Spleen (tissue), 11 donors: ENCODE measurements around the gene OBP2B. TPM values are rescaled to one million over a fixed set of nuclear protein-coding genes. Genes with fewer than 3 reads are reported as not detected.
"Not testable (repeated sequence)": the region's sequence is repeated elsewhere in the genome, so short reads cannot be mapped to it uniquely, and the experiment has no call there.

Experiments
- DNase-seq: peaks from one replicate; pipeline ENCODE4 v3.0.0-alpha.2; 2020
- H3K27ac ChIP-seq, 8 donors: fragments of 200-600 bp; sonication (generic) in 7 of 8; 1 replicate in 4 of 8; 2 replicates in 4 of 8; pipeline versions ENCODE4 v1.5.0 to v1.8.0; 2016 to 2021; ENCODE audit warnings: inconsistent platforms in 4 of 8, mild to moderate bottlenecking in 4 of 8, moderate library complexity in 1 of 8
- H3K27me3 ChIP-seq, 7 donors: fragments of 200-600 bp; sonication (generic) in 6 of 7; replicated peaks in 1 of 7; 1 replicate in 4 of 7; 2 replicates in 3 of 7; pipeline versions ENCODE4 v1.5.0 to v1.8.0; 2016 to 2021; ENCODE audit warnings: inconsistent platforms in 3 of 7, mild to moderate bottlenecking in 1 of 7
- H3K36me3 ChIP-seq, 6 donors: fragments of 200-600 bp; sonication (generic) in 5 of 6; 1 replicate in 4 of 6; 2 replicates in 2 of 6; pipeline versions ENCODE4 v1.5.0 to v1.8.0; 2016 to 2021; ENCODE audit warnings: inconsistent platforms in 2 of 6
- H3K4me1 ChIP-seq, 6 donors: fragments of 200-600 bp; sonication (generic) in 5 of 6; 1 replicate in 3 of 6; 2 replicates in 3 of 6; pipeline versions ENCODE4 v1.5.0 to v1.8.0; 2016 to 2021; ENCODE audit warnings: inconsistent platforms in 3 of 6
- H3K4me3 ChIP-seq, 8 donors: fragments of 200-600 bp; sonication (generic) in 7 of 8; 1 replicate in 4 of 8; 2 replicates in 4 of 8; pipeline versions ENCODE4 v1.5.0 to v1.8.0; 2016 to 2021; ENCODE audit warnings: inconsistent platforms in 4 of 8, mild to moderate bottlenecking in 4 of 8, moderate library complexity in 2 of 8
- H3K9me3 ChIP-seq, 8 donors: fragments of 200-600 bp; sonication (generic) in 7 of 8; 1 replicate in 4 of 8; 2 replicates in 4 of 8; pipeline versions ENCODE4 v1.5.0 to v1.8.0; 2016 to 2021; ENCODE audit warnings: inconsistent platforms in 4 of 8
- POLR2A ChIP-seq, 3 donors: fragments of 450-650 bp; IDR thresholded peaks; one replicate each; pipeline ENCODE4 v1.5.1; 2017; ENCODE audit warnings: antibody characterized with exemption in 3 of 3, mild to moderate bottlenecking in 1 of 3
- POLR2AphosphoS5 ChIP-seq, 3 donors: sonication (generic); formaldehyde crosslinking; IDR thresholded peaks; one replicate each; pipeline ENCODE4 v1.5.1; 2017; ENCODE audit warnings: antibody characterized with exemption in 3 of 3
- WGBS, 5 donors: extraction: QIAGEN DNeasy Blood & Tissue Kit in 3 of 5; methylation state at CpG; one replicate each; pipeline versions ENCODE4 v1.1.5 to v1.1.7; 2013 to 2018; 5-methylcytosine and 5-hydroxymethylcytosine counted together
- intact Hi-C: fragments of 100-400 bp; cut with DNase I; formaldehyde crosslinking; loops from one replicate; pipeline ENCODE4 v1.15.0; 2023; ENCODE audit warnings: low total_unique reads
- polyA plus RNA-seq, 3 donors: library from polyadenylated mRNA; stranded (reverse); fragments of 200-250 nt; gene quantifications; one replicate each; pipeline ENCODE4 v1.2.1, GENCODE V29; 2013
- total RNA-seq, 7 donors: library from RNA; depleted of rRNA in 3 of 7; stranded (reverse); fragments of >200 nt in 3 of 7; fragmentation: NEBNext Ultra II Directional in 4 of 7; extraction: Animal tissue kit (Norgen Biotek cat#: 25700) in 4 of 7; gene quantifications; one replicate each; pipeline versions ENCODE4 v1.1.0 to v1.2.1, GENCODE V29; 2016 to 2021
- TF ChIP-seq, protein P1 (sequence below), 11 experiments: fragments of 200-600 bp in 7 of 11; fragments of 450-650 bp in 4 of 11; sonication (generic) in 4 of 11; IDR thresholded peaks in 8 of 11; conservative IDR thresholded peaks in 3 of 11; 1 replicate in 7 of 11; 2 replicates in 4 of 11; pipeline versions ENCODE4 v1.4.0 to v1.8.0; 2016 to 2021; ENCODE audit warnings: antibody characterized with exemption in 11 of 11, inconsistent platforms in 4 of 11, mild to moderate bottlenecking in 1 of 11
- donor health status: healthy with polysubstance abuse.
- donor health status: DM: no; HTN: no; CAD: no; lungs with moderate emphysema.
- donor health status: DM: no; HTN: no; CAD: no.
- donor health status: Bipolar disorder and iron deficiency.
- donor health status: healthy.
- donor health status: DM: no; HTN: no; CAD: no.
- donor health status: DM: yes; HTN: yes; CAD: no.

Gene OBP2B
- total and polyA plus RNA-seq, 10 donors, result 0.16 to 0.95 (median 0.38) TPM; not detected in 7

GRCh38 chr9:133252301-133253020 lies 43.4 kb upstream of the OBP2B start:
- Histone ChIP-seq H3K4me3 (peak overlapping the region in 1 of 8 donors; percentile 19), H3K4me1 (peaks cover 0 to 25% (median 4%) of the 10 kb centered on the region in 6 donors), H3K27me3 (peaks cover 0 to 17% (median 0%) of the 10 kb centered on the region in 7 donors), H3K36me3 (no peaks in the 10 kb centered on the region), H3K27ac (peak overlapping the region in 1 of 8 donors; percentile 32), H3K9me3 (no peaks in the 10 kb centered on the region)
- TF ChIP-seq, protein P1, sequence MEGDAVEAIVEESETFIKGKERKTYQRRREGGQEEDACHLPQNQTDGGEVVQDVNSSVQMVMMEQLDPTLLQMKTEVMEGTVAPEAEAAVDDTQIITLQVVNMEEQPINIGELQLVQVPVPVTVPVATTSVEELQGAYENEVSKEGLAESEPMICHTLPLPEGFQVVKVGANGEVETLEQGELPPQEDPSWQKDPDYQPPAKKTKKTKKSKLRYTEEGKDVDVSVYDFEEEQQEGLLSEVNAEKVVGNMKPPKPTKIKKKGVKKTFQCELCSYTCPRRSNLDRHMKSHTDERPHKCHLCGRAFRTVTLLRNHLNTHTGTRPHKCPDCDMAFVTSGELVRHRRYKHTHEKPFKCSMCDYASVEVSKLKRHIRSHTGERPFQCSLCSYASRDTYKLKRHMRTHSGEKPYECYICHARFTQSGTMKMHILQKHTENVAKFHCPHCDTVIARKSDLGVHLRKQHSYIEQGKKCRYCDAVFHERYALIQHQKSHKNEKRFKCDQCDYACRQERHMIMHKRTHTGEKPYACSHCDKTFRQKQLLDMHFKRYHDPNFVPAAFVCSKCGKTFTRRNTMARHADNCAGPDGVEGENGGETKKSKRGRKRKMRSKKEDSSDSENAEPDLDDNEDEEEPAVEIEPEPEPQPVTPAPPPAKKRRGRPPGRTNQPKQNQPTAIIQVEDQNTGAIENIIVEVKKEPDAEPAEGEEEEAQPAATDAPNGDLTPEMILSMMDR (IDR thresholded peaks at IDR 0.05 in 8 of 11, conservative IDR thresholded peaks at IDR 0.05 in 3 of 11), result no peak
- TF ChIP-seq POLR2AphosphoS5 (IDR thresholded peaks at IDR 0.05) (peak in 1 of 3 donors; percentile 40), POLR2A (IDR thresholded peaks at IDR 0.05) (no peak)
- 67 to 83% (median 75%) methylated on average over 11 to 16 of the region's 16 CpGs for WGBS, 5 donors
- DNase-seq, result no peak
- intact Hi-C loops, result no loop called here

- H3K27ac ChIP-seq, result no peak overlapping the region
- peaks cover 0 to 20% (median 4%) of the 10 kb centered on the region in 6 donors for H3K4me1 ChIP-seq
- H3K9me3 ChIP-seq, result no peaks in the 10 kb centered on the region
- no peaks in the 10 kb centered on the region for H3K36me3 ChIP-seq
- peaks cover 0 to 17% (median 0%) of the 10 kb centered on the region in 7 donors for H3K27me3 ChIP-seq
- WGBS, 5 donors, result 61 to 80% (median 68%) methylated on average over 10 to 11 of the region's 11 CpGs
- no peak for DNase-seq
- intact Hi-C loops, result no loop called here
- H3K4me3 ChIP-seq, result peak overlapping the region in 1 of 8 donors; percentile 19
- TF ChIP-seq POLR2A (IDR thresholded peaks at IDR 0.05), result no peak
- TF ChIP-seq, protein P1 (IDR thresholded peaks at IDR 0.05 in 8 of 11, conservative IDR thresholded peaks at IDR 0.05 in 3 of 11), result no peak
- TF ChIP-seq POLR2AphosphoS5 (IDR thresholded peaks at IDR 0.05), result no peak
Measured at GRCh38 chr9:133251773-133252172, 42.7 kb upstream of the OBP2B start.

DNA sequence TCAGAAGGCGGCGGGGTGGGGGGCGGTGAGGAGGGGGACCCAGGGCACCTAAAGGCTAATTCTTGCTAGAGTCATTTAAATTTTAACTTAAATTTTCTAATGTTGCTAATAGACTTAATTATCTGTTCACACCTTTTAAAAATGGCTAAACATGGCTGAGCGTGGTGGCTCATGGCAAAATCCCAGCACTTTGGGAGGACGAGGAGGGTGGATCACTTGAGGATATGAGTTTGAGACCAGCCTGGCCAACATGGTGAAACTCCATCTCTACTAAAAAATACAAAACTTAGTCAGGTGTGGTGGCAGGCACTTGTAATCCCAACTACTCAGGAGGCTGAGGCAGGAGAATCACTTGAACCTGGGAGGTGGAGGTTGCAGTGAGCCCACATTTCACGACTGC lies 42.2 kb upstream of the OBP2B start:
- H3K27me3 ChIP-seq, result peaks cover 0 to 17% (median 0%) of the 10 kb centered on the region in 7 donors
- 91 to 93% (median 93%) methylated on average over 6 of the region's 6 CpGs for WGBS, 5 donors
- H3K36me3 ChIP-seq, H3K9me3 ChIP-seq, intact Hi-C loops, DNase-seq, H3K4me3 ChIP-seq, H3K27ac ChIP-seq: not testable (repeated sequence)
- H3K4me1 ChIP-seq, result peaks cover 0 to 15% (median 3%) of the 10 kb centered on the region in 6 donors

- peaks cover 0 to 17% (median 0%) of the 10 kb centered on the region in 7 donors for H3K27me3 ChIP-seq
- H3K36me3 ChIP-seq, result no peaks in the 10 kb centered on the region
- no peak for DNase-seq
- TF ChIP-seq, protein P1 (IDR thresholded peaks at IDR 0.05 in 8 of 11, conservative IDR thresholded peaks at IDR 0.05 in 3 of 11), result no peak
- TF ChIP-seq POLR2AphosphoS5 (IDR thresholded peaks at IDR 0.05) (no peak), POLR2A (IDR thresholded peaks at IDR 0.05) (no peak)
- 74 to 90% (median 78%) methylated on average over 5 of the region's 5 CpGs for WGBS, 5 donors
- no peaks in the 10 kb centered on the region for H3K9me3 ChIP-seq
- no peak overlapping the region for H3K27ac ChIP-seq
- no peak overlapping the region for H3K4me3 ChIP-seq
- H3K4me1 ChIP-seq, result peaks cover 0 to 13% (median under 1%) of the 10 kb centered on the region in 6 donors
- intact Hi-C loops, result no loop called here
Measured at GRCh38 chr9:133250741-133251170, 41.7 kb upstream of the OBP2B start.
